Iris pigment epithelial cell (primary cell): ENCODE results near the gene BCAR3.
"Not testable (repeated sequence)": the region's sequence is repeated elsewhere in the genome, so short reads cannot be mapped to it uniquely, and the experiment has no call there.

Source experiments
- DNase-seq: peaks from one replicate; pipeline ENCODE4 v3.0.0-alpha.2; 2011; ENCODE audit warnings: low read depth

Gene BCAR3

DNA sequence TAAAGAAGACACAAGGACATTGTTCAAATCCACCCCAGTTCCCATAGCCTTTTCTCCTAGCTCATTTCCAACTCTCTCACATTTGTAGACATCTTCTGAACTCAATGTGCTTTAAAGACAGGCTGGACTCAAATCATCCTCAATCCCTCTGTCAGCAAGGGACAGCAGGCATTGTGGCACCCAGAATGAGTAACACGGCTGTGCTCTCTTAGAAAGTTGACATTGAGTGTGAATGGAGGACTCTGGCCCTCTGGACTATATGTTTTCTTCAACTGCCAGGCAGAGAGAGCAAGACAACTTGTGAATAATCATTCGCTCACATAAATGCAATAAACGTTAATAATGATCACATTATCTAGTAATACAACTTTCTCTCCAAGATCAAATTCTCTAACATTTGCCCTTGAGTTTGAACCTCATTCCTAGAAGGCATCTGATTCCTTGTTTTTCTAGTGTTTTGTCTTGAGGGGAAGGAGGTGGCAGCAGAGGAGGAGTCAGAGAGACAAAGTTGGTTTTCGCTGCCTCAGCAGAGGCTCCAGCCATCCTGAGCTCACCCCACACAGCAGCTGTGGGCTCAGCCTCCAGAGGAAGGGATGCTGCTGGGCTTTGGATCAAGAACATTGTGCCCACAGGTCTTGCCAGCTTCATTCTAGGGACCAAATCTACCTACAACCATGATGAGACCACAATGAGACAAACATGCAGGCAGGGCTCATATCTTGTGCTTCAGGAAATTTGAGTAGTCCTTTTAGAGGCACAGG lies 85.1 kb downstream of the BCAR3 start:
- DNase-seq: no peak

DNA sequence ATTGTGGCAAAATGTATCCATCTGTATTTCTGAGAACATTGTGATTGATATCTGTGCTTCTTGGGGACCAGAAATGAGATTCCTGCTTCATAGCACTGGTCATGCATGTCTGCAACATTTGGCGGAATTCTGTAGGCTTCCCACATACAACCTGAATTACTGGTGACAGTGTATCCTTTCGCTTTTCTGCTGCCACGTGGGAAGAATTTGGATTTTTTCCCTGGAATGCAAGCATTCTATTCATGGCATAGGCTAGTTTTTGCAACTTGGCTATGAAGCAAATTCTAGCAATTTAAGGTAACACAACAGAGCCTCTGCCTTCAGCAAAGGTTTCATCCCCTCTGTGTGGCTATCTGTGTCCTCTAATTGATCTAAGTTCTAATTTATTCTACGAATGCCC lies 85.9 kb downstream of the BCAR3 start:
- DNase-seq: no peak

DNA sequence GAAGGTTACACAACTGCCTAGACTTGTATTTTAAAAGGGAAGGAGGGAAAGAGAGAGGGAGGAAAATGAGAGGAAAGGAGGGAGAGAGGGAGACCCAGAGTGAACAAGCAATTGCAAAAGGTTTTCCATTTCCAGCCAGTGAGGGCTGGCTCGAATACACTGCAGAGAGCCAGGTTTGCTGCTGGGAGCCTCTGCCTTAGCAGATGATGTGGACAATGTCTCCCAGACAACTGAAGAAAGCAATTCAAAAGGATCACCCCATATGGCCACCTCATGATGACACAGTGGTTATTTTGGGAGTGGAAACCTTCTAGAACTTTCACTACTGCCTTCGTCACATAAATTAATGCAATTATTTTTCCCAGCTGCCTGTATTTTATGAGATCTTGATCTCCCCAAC lies 86.4 kb downstream of the BCAR3 start:
- DNase-seq: no peak

DNA sequence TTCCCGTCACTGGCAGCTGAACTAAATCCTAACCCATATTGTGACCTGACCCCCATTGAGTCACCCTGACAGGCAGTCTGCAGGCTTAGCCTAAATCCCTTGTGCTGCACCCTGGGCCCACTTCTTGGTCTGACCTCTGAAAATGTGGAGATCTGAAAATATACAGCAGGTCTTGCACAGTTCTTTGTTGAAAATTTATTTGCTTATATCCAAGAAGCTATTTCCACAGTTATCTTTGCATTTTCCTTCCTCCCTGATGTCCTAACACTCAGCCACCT lies 87.1 kb downstream of the BCAR3 start:
- DNase-seq: no peak

DNA sequence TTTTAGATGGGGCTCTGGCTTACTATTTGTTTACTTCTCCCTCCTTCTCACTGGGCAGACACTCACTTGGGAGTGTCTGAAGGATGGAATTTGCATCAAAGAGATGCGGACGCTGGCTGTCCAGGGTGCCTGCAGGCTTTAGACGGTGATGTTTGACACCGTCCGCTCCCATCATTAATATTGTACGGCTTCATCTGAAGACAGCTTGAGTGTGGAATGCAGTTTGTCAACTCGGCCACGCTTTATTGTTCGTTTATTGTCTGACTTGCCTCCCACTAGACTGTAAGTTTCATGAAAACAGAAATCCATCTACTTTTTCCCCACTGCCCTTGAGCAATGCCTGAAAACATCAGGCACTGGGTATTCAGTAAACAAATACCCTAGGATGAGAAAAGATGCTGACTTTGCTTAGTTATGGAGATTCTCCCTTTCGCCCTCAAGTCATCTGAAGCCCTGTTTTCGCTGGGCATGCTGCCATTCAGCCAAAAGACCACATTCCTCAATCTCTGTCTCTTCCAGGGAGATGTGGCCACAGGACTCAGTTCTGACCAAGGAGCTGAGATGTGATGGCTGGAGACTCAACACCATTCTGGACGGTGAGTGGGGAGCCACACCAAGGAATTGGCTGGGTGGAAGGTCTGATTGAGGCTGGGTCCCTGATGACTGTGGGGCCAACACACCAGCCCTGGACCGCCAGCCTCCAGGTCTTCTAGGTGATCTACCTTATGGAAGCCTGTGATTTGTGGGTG lies 87.6 kb downstream of the BCAR3 start:
- DNase-seq: no peak

DNA sequence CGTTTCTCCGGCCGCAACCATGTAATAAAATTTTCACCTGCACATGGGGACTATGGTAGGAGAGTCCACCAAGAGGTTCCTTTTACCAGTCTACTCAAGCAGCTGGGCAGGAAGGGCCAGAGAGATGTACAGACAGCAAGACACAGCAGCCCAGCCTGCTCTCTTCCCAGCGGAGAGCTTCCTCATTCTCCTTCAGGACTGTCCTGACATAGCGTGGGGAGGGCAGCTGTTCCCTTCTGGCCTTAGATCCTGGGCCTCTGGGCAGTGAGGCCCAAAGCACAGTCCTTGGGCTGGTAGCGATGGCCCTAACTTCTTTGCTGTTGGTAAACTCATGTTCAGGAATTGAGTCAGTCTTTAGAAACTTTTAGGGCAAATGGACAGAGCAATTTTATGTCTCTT lies 89.1 kb downstream of the BCAR3 start:
- DNase-seq: no peak

DNA sequence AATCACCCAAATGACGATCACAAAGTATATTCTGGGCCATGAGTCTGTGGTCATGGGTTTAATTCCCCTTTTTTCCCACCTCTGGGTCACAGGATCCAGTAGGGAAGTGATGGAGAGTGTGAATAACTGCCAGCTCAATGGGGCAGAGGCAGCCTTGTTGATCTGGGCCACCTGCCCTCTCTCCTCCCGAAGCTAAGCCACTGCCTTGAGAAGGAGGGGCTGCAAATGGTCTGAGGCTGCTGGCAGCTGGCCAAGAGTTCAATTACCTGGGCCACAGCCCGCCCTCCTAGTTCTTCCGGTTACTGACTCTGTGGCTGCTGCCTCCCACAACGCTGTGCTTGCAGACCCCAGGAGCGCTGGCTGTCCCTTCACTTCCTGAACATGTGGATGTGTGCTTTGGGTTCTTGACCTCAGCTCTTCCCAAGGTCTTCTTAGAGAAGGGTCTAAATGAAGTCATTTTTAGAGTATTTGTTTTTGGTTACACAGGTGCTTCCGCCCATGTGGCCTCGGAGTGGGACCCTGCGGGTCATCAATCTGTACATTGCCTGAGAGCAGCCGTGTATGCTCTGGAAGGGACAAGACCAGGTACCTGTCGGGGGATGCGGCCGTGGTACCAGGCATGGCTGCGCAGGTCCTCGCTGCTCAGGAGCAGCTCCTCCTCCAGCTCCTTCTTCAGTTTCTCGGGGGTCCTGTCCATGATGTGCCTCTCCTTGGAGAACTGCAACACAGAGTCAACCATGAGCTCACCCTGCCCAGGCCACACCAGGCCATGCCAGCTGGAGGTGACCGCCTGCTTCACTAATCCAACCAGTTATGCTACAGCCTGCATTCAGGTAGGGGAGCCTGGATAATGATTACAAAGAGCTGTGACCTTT lies 89.7 kb downstream of the BCAR3 start:
- no peak for DNase-seq

DNA sequence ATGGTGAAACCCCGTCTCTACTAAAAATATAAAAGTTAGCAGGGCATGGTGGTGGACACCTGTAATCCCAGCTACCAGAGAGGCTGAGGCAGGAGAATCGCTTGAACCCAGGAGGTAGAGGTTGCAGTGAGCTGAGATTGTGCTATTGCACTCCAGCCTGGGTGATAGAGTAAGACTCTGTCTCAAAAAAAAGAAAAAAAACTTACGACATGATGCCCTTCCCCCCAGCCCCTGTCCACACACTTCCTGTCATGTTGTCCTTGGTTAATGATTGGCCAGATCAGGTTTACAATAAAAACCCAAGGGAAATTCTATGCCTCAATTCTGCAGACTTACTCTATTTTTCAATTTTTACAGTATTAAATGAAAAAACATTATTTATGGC lies 90.4 kb downstream of the BCAR3 start:
- not testable (repeated sequence) for DNase-seq

DNA sequence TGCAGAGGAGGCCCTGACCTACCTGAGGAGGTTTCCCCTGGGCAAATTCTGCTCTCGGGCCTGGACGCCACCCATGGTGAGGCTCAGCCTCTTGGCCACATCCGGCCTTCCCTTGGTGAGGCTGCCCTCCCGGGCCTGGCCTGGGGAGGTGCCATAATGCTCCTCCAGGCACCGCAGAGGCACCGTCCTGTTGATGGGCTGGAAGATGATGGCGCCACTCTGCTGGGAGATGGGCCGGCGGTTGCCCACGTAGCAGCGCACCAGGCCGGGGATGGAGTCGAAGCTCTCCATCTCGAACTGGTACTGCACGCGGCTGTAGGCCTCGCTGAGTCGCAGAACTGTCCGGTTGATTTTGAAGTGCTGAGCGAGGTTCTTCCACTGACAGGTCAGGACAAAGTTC lies 92.7 kb downstream of the BCAR3 start:
- no peak for DNase-seq

DNA sequence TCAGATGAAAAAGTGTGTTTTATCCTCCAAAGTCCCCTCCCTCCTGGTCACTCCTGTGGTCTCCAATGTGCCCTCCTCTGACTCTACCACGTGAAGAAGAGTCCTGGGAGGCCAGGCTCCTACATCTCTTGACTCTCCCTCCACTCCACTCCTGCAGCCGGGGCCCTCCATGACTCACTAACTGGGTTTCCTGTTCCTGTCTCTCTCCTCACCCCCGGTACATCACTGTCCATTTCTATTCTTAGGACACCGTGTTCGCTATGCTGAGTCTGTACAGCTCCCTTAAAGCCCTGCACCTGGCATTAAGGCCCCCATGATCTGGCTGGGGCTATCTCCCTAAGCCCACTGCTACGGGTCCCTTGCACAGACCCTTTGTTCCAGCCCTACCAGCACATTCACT lies 93.4 kb downstream of the BCAR3 start:
- DNase-seq: peak; percentile 86

DNA sequence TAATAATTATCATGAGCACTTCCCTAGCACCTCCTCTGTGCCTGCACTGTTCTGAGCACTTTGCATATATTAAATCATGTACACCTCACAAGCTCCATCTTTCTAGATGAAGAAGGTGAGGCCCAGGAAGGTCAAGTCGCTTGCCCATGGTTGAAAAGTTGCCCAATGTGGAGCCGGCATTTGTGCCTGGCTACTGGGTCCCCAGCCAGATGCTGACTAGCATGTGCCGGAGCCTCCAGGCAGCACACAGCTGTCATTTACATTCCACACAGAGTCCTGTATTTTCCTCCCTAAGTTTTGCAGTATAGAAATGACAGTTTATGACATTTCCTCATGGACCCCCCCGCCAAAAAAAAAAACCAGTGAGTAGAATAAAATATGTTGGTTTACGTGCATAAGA lies 94.3 kb downstream of the BCAR3 start:
- DNase-seq: no peak

DNA sequence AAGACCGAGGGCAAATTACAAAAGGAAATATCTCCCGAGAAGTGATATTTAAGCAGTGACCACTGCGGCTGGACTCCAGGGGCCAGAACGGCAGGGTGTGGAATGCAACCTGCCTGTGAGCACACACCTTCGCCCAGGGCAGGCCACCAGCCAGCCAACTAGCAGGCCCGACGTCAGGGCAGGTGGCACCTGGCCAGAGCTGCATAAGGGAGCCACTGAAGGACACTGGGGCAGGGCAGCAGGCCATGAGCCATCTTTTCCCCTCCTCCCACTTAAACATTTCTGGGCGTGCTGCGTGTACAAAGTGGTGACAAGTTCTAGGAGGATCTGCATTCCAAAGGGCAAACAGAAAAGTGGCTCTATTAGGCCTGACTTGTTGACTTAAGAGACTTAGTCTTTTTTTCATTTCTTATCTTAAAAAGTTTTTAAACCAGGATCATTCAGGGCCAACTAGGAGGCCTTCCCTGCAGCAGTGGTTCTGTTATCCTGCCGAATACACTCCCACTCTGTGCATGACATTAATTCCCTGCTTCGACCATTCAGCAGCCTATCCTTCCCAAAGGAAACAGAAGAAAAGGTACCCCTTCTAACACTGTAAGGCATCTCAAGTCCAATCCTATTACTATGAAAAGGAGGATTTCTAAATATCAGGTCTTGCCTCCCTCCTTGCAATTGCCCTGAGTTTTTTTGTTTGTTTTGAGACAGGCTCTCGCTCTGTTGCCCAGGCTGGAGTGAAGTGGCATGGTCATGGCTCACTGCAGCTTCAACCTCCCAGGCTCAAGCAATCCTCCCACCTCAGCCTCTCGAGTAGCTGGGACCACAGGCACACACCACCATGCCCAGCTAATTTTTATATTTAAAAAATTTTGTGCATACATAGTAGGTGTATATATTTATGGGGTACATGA lies 96.3 kb downstream of the BCAR3 start:
- no peak for DNase-seq

DNA sequence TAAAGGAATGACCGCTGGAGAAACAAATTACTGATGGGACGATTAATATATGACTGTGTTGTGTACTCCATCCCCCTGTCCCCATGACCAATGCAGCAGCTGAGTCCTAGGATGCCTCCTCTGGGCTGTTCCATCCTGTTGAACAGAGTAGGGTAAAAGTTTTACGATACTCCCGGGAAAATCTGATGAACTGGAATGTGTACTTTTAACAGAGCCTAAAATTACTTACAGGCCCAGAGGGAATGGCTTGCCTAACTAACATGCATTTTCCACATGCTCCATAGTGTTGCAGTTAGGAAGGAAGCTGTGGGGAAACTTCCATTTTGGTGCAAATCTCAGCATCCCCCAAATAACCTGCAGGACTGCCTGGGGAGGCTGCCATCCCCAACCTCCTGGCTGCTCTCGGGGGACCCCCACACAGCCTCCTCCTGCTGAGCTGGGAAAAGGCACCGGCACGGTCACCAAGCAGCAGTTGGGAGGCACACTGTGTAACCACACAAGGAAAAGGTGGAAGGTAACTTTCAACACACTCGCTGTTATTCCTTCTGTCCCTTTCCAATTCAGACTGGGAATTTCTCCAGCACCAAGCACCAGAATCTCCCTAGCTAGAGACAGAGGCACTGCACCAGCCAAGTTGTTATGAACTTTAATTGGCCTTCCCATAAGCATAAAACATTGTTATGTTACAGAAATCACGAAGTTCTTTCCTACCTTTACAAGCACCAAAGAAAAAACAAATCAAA lies 97.2 kb downstream of the BCAR3 start:
- DNase-seq: no peak

DNA sequence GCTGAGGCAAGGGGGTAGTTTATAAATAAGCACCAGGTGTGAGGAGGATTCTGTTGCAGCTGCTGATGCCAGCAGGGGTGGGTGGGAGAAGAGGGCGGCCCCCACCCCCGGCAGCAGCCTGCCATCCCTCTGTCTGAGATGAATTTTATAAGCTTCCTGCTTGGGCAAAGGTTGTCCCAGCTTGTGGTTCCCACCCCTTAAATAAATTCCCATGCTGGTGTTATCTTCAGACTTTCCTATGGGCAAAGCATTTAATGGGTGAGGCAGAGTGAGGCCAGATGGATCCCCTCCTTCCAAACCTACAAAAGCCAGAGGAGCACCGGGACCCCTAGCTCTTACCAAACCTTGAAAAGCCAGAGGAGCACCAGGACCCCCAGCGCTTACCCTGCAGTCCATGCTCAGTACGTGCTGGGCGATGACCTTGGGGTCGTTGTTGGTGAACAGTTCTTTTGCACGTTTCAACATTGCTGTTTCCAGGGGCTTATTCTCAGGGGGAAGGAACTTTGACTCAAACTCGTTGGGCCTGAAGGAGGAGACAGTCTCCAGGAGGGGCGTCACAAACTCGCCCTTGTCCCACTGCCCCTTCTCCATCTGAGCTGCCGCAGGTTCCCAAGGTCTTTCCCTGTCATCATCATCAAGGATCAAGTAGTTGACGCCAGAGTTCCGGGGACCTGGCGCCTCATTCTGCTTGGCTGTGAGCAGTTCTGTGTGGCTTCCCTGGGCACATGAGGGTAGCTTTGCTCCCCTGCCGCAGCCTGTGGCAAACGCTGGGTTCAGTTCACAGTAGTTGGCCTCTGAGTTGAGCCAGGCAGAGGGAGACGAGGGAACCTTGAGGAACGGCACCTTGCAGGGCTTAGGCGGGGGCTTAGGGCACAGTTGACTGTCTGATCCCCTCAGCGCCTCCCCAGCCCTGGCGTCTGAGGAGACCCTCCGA lies 99.5 kb downstream of the BCAR3 start:
- DNase-seq: no peak

DNA sequence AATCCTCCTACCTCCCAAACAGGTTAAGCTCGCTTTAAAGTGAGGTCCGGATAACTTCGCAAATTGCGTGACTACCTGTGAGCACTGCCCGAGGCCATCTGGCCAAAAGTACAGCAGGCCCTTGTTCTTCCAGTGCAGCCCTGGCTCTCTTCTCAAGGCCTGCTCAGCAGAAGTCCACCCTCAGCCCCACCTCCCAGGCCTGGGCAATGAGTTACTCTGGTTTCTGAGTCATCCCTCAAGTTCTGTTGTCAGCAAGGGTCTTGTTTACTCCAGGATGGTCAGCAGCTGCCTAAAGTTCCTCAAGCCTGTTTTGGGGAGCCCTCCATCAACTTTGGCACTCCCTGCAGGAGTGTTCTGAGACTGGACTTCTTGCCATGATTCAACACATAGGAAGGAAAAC lies 101.7 kb downstream of the BCAR3 start:
- peak; percentile 95 for DNase-seq

DNA sequence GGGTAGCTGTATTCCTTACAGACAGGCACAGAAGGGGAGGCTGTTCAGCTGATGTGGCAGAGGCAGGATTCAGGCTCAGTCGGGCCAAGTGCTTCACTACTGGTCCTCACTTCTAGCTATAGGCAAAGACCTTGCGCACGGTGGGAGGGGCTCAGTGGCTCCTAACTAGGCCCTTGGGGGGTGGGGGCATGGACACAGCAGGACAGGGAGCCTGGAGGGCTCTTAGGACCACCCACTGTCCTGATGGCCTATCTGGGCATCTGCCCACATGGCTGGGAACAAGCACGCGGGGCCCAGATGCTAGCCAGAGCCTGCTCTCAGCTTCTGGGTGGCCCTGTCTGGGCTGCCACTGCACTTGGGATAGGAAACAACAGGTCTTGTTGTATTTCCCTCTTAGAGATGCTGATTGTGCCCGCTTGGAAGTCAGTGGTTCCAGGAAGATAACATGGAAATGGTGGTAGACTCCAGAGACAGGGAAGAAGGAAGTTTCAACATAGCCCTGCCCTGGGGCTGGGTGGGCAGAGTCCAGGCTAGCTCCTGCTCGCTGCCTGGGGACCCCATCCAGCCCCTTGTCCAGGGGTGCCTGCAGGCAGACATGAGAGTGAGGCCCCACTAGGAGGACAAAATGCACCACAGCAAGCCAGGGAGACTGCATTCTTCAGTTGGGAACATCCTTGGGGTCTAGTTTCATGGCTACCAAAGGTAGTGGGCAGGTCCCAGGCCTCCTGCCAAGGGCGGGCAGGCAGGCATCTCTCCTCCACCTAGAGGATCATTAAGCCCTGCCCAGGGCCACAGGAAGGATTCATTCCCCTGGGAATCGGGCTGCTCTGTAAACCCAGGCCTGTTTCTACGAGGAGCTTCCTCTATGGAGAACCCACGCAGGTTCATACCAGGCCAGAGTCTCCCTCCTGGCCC lies 102.5 kb downstream of the BCAR3 start:
- DNase-seq: no peak

DNA sequence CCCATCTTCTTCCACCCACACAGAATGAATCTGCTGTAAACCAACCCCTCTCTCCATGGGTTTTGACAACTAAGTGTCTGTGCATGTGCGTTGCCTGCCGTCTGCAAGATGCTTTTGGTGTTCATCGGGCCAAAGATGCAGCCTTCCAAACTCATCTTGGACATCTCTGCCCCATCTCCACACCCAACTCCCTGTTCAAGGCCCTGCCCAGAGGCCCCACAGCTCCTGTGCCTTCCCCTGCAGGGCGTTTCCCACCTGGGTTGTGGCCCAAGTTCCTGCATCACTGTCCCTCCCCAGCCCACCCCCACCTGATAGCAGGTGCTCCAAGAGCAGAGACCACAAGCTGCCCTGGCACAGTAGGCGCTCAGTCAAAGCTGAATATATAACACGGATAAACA lies 103.2 kb downstream of the BCAR3 start:
- no peak for DNase-seq

DNA sequence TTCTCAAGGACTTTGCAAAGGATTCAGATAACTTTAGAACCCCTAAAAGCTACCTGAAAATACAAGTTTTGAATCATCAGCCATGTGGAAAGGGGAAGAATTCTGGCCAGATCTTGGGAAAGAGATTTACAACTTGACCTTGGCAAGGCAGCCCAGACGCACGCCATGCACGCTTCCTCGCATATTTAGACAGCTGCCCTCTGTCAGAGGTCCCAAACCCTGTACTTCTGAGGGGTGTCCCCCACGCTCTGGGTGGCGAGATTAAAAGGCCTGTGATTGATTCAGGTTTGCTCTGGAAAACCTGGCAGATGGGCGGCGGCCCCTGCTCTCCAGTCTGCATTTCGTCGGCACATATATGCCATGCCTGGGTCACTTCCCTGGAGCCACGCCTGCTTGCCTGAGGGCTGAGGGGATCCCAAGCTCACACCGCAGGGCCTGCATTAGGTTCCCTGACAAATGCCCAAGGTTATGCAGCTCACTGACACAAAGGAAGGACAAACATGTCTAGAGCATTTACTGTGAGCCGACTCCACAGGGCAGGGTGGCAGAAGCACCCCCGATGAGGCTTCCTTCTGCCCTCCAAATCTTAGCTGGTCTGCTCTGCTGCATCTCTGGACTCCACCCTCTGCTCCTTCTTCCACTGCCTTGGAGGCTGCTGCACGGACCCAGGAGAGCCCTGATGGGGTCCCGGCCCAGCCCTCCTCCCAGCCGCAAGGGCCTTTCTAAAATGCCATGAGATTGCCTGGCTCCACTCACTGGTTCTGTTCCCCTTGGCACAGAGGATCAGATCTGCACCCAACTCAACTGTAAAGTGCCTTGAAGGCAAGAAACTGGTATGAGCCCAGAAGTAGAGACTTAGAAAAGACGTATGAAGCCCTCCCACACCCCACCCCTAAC lies 103.9 kb downstream of the BCAR3 start:
- DNase-seq: no peak
